ENCODE measurements around the gene FOSL2.
"Not testable (repeated sequence)": the region's sequence is repeated elsewhere in the genome, so short reads cannot be mapped to it uniquely, and the experiment has no call there.

FOSL2 gene

DNA sequence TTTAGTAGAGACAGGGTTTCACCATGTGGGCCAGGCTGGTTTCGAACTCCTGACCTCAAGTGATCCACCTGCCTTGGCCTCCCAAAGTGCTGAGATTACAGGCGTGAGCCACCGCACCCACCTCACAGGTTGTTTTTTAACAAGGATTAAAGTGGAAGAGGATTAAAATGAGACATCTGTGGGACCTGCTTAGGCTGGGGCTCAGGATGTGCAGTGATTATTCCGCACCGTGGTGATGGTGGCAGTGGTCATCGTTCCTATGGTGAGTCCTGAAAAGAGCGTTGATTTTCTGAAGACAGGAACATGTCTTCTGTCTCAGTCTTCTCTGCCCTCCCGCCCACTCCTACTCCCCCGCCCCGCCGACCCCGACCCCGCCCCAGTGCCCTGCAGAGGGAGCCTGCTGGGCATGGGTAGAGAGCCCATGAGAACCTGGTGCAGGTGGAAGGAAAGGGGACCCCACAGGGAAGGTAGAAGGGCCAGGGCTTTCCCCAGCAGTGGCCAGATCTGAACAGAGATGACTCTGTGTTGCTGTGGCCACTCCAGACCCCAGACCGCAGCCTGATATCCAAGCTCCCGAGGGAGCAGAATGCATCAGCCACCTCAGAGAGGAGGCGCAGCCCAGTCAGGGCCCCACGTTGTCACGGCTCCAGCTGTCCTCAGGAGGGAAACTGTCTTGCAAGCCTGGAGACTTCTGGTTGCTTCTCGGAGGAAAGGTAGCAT lies 34.5 kb upstream of the FOSL2 start:
- no peak for DNase-seq

GRCh38 chr2:28358668-28359201 lies 33.9 kb upstream of the FOSL2 start:
- no peak for DNase-seq

DNA sequence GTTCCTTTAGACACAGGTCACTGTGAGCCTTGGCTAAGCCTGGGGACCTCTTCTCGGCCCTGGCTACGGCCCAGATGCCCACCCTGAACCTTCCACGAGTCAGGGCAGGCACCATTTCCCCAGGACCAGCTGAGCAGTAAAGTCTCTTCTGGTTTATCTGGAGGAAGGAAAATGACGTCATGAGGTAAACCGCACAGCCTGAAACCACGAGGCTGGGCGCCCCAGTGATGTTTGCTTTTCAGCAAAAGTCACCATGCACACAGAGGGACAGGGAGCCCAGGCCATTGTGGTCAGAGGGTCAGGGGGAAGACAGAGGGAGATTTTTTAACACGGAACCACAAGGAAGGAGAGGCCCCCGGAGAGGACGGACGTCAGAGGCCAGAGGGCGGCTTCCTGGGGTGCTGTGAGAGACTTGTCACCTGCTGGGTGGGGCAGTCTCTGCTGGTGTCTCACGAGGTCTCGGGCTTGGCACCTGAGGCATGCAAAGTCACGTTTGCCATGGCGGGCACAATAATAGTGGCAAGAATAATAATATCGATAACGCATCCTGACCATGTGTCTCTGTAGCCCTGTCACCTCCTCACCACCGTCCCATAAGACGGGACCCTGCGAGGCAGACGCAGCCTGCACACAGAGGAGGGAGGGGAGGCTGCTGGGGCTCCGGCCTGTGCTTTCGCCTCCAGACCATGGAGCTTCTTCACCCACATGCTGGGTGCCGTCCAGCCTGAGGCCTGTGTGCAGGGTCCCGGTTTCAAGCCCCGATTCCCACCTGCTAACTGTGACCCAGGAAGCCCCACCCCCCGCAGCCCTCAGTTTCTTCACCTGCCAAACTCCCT lies 33.2 kb upstream of the FOSL2 start:
- no peak for DNase-seq

DNA sequence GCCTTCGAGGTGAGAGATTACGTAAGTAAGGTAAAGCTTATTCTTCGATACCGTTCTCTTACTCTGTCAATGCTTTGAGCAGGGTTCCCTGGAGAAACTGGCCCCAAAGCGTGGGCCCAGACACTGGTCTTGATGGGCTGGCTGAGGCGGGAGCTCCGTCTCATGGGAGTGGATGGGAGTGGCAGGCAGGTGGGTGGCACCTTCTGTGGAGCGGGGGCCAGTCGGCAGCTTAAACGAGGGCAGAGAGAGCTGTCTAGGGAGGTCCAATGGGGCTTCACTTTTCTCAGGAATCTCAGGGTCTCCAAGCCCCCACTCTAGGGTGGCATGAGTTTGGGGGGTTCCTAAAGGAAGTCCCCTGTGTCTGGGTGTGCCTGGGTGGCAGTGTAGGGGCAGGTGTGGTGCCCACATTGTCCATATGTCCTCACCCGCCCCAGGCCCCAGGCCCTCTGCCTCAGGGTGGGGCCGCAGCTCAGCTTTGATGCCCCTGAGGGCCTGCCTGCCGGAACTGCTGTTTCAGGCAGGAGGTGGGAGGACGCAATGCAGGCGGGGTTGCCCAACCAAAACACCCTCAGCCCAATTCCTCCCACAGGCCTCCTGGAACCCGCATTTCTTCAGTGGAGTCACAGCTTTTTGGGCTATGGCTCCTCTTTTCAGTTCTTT lies 32.5 kb upstream of the FOSL2 start:
- DNase-seq: no peak

DNA sequence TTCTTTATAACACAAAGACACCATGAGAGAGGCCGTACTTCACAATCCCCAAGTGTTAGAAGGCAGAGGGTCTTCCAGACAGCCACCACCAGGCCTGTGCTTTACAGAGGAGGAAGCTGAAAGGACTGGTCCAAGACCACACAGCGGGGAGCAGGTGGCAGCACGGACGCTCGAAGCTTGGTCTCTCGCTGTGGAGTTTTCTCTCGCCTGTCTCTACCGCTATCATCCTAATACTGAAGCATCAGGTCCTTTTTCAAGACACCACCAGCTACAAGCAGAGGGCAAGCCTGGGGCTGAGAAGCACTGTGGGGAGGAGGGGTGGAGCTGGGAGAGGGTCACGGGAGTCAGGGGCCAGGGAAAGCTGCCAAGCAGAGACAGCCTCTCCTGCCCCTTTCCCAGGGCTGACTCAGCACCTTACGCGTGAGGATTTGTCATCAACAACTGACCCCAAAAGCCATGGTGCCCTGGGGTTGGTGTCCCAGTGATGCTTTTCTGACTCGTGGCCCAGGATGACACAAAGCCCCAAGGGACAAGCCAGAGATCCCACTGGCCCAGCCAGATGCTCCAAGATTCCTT lies 31.9 kb upstream of the FOSL2 start:
- no peak for DNase-seq

GRCh38 chr2:28361991-28362710 lies 30.5 kb upstream of the FOSL2 start:
- no peak for DNase-seq

GRCh38 chr2:28362991-28363521 lies 29.6 kb upstream of the FOSL2 start:
- DNase-seq: no peak

GRCh38 chr2:28363686-28364280 lies 28.9 kb upstream of the FOSL2 start:
- DNase-seq: no peak

DNA sequence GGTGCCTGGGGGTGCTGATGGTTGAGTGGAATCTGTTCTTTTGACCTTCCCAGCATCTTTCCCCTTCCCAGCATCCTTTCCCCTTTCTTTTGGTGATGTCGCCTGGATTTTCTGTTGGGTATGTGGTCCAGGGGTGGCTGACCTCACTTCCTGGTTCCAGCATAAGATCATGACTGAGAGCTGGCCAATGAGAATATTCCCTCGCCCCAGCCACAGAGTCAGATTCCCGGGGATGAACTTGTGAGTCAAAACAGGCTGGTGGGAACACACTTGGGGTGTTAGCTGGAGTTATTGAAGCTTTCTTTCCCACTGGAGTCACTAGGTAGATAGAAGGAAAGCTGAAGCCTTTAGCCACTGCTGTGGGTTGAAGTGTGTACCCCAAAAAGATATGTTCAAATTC lies 28.0 kb upstream of the FOSL2 start:
- DNase-seq: no peak

- no peak for DNase-seq
Observed at GRCh38 chr2:28365158-28365557, 27.5 kb upstream of the FOSL2 start.

DNA sequence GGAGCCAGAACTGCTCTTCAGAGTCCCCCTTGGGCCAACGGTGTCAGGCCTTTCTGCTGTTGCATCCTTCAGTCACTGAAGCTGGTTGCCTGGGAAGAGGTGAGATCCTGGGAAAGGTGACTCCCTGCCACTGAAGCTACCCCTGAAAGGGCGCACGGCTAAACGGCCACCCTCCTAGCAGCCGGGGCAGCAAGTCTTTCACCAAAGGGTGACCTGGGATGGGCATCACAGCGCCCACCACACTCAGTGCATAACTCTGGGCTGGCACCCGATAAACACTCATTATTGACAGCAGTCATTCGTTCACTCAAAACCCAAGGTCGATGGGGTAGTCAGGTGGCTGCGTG lies 26.5 kb upstream of the FOSL2 start:
- no peak for DNase-seq

GRCh38 chr2:28366496-28367282 lies 26.0 kb upstream of the FOSL2 start:
- DNase-seq: no peak

DNA sequence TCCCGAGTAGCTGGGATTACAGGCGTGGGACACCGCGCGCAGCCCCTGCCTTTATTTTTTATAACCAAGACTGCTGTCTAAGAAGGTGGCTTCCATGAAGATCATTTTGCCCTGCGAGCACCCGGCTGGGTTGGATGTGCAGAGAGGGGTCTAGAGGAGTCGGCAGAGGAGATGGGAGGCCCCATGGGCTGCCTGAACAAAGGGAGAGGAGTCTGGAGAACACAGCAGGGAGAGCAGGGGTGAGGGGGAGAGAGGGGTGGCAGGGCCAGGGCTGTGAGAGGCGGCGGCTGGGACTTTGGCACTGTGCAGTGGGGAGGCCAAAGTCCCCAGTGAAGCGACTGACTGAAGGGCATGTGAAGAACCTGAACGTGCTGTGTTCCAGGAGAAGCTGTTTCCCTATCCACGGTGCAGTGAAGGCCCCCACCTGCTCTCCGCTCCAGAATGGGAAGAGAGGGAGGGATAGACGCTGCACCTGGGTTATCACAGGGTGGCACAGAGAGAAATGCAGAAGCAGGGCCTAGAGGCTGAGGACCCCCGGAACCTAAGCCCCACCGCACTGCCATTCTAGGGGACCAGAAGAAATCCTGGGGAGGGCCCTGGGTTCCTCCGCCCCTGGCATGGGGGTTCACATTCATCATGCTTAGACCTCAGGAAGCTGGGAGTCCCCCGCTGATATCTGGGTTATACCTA lies 24.8 kb upstream of the FOSL2 start:
- DNase-seq: no peak

GRCh38 chr2:28368357-28368798 lies 24.3 kb upstream of the FOSL2 start:
- DNase-seq: no peak

DNA sequence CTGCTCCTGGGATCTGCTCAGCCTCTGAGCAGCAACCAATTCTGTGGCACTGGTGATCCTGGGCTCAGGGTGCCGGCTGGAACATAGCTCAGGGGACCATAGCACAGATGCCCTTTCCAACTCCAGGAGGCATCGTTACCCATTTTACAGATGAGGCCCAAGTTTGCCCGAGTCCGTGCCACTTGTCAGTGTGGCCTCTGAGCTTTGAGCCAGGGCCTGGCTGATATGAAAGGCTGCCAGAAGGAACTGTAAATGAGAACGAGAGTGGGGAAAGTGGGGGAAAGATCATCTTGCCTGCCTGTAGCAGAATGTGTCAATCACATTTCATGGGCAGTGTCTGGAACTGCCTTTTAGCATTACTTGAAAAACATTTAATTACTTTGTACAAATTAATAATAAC lies 23.3 kb upstream of the FOSL2 start:
- DNase-seq: no peak

DNA sequence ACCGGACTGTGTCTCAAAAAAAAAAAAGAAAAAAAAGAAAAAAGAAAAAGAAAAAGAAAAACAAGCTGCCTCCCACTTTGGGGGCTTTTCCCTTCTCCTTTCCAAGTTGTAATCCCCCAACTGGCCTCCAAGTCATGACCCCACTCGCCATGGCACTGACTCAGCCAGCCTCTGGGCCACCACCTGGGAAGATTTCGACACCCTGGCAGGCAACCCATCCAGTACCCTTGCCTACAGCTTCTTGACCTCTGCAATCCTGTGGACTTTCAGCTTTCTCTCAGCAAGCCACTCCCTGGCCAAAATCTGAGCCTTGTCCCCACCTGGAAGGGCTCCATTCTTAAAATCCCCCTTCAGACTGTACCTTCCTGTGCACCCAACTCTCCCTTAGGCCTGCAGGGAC lies 22.3 kb upstream of the FOSL2 start:
- DNase-seq: no peak

DNA sequence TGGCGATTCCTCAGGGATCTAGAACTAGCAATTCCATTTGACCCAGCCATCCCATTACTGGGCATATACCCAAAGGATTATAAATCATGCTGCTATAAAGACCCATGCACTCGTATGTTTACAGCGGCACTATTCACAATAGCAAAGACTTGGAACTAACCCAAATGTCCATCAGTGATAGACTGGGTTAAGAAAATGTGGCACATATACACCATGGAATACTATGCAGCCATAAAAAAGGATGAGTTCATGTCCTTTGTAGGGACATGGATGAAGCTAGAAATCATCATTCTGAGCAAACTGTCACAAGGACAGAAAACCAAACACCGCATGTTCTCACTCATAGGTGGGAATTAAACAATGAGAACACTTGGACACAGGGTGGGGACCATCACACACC lies 20.9 kb upstream of the FOSL2 start:
- not testable (repeated sequence) for DNase-seq

GRCh38 chr2:28373854-28374253 lies 18.8 kb upstream of the FOSL2 start:
- no peak for DNase-seq

DNA sequence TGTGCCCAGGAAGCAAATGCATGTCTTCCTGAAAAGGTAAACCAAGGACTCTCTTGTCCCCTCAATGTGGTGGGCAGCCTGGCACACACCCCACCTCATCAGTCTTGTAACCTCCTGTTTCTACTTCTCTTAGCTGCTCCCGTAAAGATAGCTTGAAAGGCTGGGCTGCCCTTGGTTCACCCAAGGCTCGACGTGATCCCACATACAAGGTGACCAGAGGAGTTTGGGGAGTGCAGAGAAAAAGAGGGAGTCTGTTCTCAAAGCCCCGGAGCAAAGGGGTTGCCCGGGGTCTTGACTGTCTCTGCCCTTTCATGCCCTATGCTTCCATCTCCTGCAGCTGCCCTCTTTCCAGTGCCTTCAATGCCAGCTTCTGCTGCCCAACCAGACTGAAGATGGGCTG lies 18.3 kb upstream of the FOSL2 start:
- no peak for DNase-seq

DNA sequence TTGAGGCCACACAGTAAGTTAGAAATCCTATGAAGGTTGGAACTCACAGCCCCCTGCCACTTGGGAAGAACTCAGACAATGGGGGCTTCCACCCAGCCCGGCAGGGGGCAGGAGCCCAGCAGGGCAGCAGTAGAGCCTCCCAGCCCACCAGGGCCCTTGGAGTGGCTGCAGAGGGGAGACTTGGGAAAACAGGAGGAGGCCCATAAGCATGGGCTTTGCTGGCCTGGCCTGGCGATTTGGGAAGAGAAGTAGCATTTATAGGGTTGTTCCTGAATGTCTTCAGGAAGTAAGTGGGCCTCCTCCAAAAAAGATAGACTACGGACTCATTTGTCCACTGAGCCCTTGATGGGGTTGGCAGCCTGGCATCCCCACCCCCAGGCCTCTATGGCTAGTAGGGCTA lies 17.4 kb upstream of the FOSL2 start:
- no peak for DNase-seq

Measured in amniotic stem cell (primary cell).